SK-N-MC (cell line): Measurements from ENCODE around the gene QRICH2.

ENCODE experiments used
- DNase-seq: peaks from one replicate; pipeline ENCODE4 v3.0.0-alpha.2; 2011; ENCODE audit warnings: low read depth, low spot score
- H3K27ac ChIP-seq: fragments of 200-600 bp; sonication (generic); 2 replicates; pipeline ENCODE4 v1.5.1; 2016; ENCODE audit warnings: mixed run types
- H3K36me3 ChIP-seq: fragments of 200-600 bp; sonication (generic); 2 replicates; pipeline ENCODE4 v1.6.1; 2017; ENCODE audit warnings: antibody characterized with exemption, low read length, mixed read lengths; ENCODE audit not compliant: insufficient read depth
- H3K4me3 ChIP-seq: fragments of 200-600 bp; sonication (generic); 2 replicates; pipeline ENCODE4 v1.5.1; 2016
- H3K9ac ChIP-seq: fragments of 200-600 bp; sonication (generic); 2 replicates; pipeline ENCODE4 v1.8.0; 2017; ENCODE audit warnings: mixed run types, mixed read lengths; ENCODE audit not compliant: insufficient read length
- H3K9me3 ChIP-seq: fragments of 200-600 bp; sonication (generic); 2 replicates; pipeline ENCODE4 v1.6.1; 2017; ENCODE audit warnings: low read depth, mild to moderate bottlenecking, antibody characterized with exemption, low read length, moderate library complexity, mixed read lengths
- EZH2 ChIP-seq: fragments of 200-600 bp; sonication (generic); IDR thresholded peaks from one replicate; pipeline ENCODE4 v1.6.1; 2017; ENCODE audit warnings: antibody characterized with exemption
- FOXP2 ChIP-seq: optimal IDR thresholded peaks from 2 replicates; pipeline ENCODE3; 2011; ENCODE audit warnings: mild to moderate bottlenecking, moderate library complexity; ENCODE audit not compliant: insufficient read depth; ENCODE audit errors: extremely low read length, control extremely low read depth
- POLR2AphosphoS5 ChIP-seq: IDR thresholded peaks from 2 replicates; pipeline ENCODE4 v1.6.1; 2012; ENCODE audit warnings: mild to moderate bottlenecking, low read depth, low read length, borderline replicate concordance

QRICH2 gene

GRCh38 chr17:76333673-76334505 lies 25.8 kb upstream of the QRICH2 start:
- no peak for DNase-seq
- H3K9ac ChIP-seq: no peak overlapping the region
- H3K4me3 ChIP-seq: no peak overlapping the region
- no peak overlapping the region for H3K27ac ChIP-seq
- TF ChIP-seq FOXP2 (no peak), POLR2AphosphoS5 (no peak), EZH2 (no peak)
- H3K9me3 ChIP-seq: no peaks in the 10 kb centered on the region
- H3K36me3 ChIP-seq: peaks cover 35% of the 10 kb centered on the region

GRCh38 chr17:76331083-76331482 lies 23.0 kb upstream of the QRICH2 start:
- TF ChIP-seq FOXP2: no peak
- TF ChIP-seq POLR2AphosphoS5: no peak
- no peak for TF ChIP-seq EZH2
- H3K27ac ChIP-seq: no peak overlapping the region
- no peaks in the 10 kb centered on the region for H3K9me3 ChIP-seq
- H3K36me3 ChIP-seq: peaks cover 54% of the 10 kb centered on the region
- H3K4me3 ChIP-seq: no peak overlapping the region
- no peak overlapping the region for H3K9ac ChIP-seq
- no peak for DNase-seq

- H3K4me3 ChIP-seq: no peak overlapping the region
- TF ChIP-seq FOXP2 (no peak), POLR2AphosphoS5 (no peak), EZH2 (no peak)
- no peak overlapping the region for H3K27ac ChIP-seq
- no peak overlapping the region for H3K9ac ChIP-seq
- DNase-seq: no peak
- peaks cover 56% of the 10 kb centered on the region for H3K36me3 ChIP-seq
- no peaks in the 10 kb centered on the region for H3K9me3 ChIP-seq
Measured at GRCh38 chr17:76329664-76330063, 21.6 kb upstream of the QRICH2 start.

GRCh38 chr17:76327696-76328095 lies 19.6 kb upstream of the QRICH2 start:
- Histone ChIP-seq H3K9ac (no peak overlapping the region), H3K36me3 (peaks cover 64% of the 10 kb centered on the region)
- DNase-seq: no peak

GRCh38 chr17:76326306-76326705 lies 18.2 kb upstream of the QRICH2 start:
- no peak for DNase-seq
- Histone ChIP-seq H3K4me3 (no peak overlapping the region), H3K27ac (peak overlapping the region; percentile 28; the same call in 1 of the 2 replicates), H3K36me3 (peaks cover 59% of the 10 kb centered on the region), H3K9me3 (no peaks in the 10 kb centered on the region), H3K9ac (no peak overlapping the region)
- no peak for TF ChIP-seq EZH2
- no peak for TF ChIP-seq FOXP2
- TF ChIP-seq POLR2AphosphoS5: no peak

More at GRCh38 chr17:76327696-76328095, 19.6 kb upstream of the QRICH2 start:
- H3K27ac ChIP-seq: no peak overlapping the region
- H3K4me3 ChIP-seq: no peak overlapping the region
- TF ChIP-seq EZH2 (no peak), POLR2AphosphoS5 (no peak), FOXP2 (no peak)
- no peaks in the 10 kb centered on the region for H3K9me3 ChIP-seq

GRCh38 chr17:76318586-76318985 lies 10.5 kb upstream of the QRICH2 start:
- TF ChIP-seq EZH2: no peak
- TF ChIP-seq POLR2AphosphoS5: no peak
- TF ChIP-seq FOXP2: no peak
- Histone ChIP-seq H3K36me3 (peaks cover 11% of the 10 kb centered on the region; the same call in 1 of the 2 replicates), H3K9ac (no peak overlapping the region), H3K27ac (no peak overlapping the region), H3K9me3 (no peaks in the 10 kb centered on the region), H3K4me3 (no peak overlapping the region)
- DNase-seq: no peak

GRCh38 chr17:76317535-76317934 lies 9.5 kb upstream of the QRICH2 start:
- TF ChIP-seq EZH2 (no peak), POLR2AphosphoS5 (no peak), FOXP2 (no peak)
- Histone ChIP-seq H3K9ac (no peak overlapping the region), H3K9me3 (no peaks in the 10 kb centered on the region), H3K36me3 (peaks cover 17% of the 10 kb centered on the region; the same call in 1 of the 2 replicates), H3K4me3 (no peak overlapping the region), H3K27ac (no peak overlapping the region)
- no peak for DNase-seq

- no peak for DNase-seq
- no peaks in the 10 kb centered on the region for H3K9me3 ChIP-seq
- TF ChIP-seq POLR2AphosphoS5 (no peak), EZH2 (no peak), FOXP2 (no peak)
- peak overlapping the region; percentile 20; the same call in 1 of the 2 replicates for H3K27ac ChIP-seq
- no peak overlapping the region for H3K9ac ChIP-seq
- H3K36me3 ChIP-seq: peaks cover 30% of the 10 kb centered on the region; the same call in 1 of the 2 replicates
- H3K4me3 ChIP-seq: no peak overlapping the region
Measured at GRCh38 chr17:76314392-76315227, 6.5 kb upstream of the QRICH2 start.
